HG03103 (cell line): ENCODE data around the gene PLA2G2E.
"Not testable (repeated sequence)": the region's sequence is repeated elsewhere in the genome, so short reads cannot be mapped to it uniquely, and the experiment has no call there.

Experiments used
- ATAC-seq: cut with Tn5 transposase; IDR thresholded peaks from one replicate; pipeline ENCODE4 v1.9.1; 2021; ENCODE audit warnings: low read depth; ENCODE audit not compliant: unreplicated experiment

The PLA2G2E gene

DNA sequence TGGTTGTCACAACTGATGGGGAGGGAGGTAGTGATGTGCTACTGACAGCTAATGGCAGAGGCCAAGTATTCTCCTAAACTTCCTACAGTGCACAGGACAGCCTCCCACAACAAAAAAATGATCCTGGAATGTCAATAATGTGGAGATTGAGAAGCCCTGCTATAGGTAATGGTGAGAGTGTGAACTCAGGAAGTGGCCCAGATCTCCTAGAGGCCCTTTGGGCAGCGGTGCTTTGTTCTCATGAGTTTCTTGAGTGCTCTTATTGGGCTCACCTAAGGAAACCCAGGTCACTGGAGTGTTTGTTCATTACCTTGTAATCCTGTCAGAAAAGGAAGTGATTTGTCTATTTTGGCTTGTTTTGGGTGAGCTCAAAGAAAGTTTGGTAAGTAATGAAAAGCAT, 35.3 kb downstream of the PLA2G2E start:
- ATAC-seq, result no peak

- ATAC-seq, result no peak
Observed at GRCh38 chr1:19885821-19886220, 37.6 kb downstream of the PLA2G2E start.

GRCh38 chr1:19884312-19884711, 39.1 kb downstream of the PLA2G2E start:
- ATAC-seq, result no peak

GRCh38 chr1:19882111-19883071, 41.0 kb downstream of the PLA2G2E start, which contains the start of gene OTUD3:
Gene OTUD3 (plus strand): TSS chr1:19882395. CDS start chr1:19882514, 119 bp downstream.
- ATAC-seq, result peak; percentile 88

- not testable (repeated sequence) for ATAC-seq
Observed at GRCh38 chr1:19880841-19881240, 42.6 kb downstream of the PLA2G2E start.

DNA sequence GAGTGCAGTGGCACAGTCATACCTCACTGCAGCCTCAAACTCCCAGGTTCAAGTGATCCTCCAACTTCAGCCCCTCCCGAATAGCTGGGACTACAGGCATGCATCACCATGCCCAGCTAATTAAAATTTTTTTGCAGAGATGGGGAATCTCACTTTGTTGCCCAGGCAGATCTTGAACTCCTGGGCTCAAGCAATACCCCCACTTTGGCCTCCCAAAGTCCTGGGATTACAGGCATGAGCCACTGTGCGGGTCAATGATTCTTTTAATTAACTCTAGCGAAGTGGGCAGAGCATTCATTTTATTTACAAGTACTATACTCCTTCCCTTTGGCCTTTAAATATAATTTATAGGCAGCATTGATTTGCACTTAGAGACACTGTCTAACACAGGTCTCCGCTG, 43.8 kb downstream of the PLA2G2E start:
- no peak for ATAC-seq

DNA sequence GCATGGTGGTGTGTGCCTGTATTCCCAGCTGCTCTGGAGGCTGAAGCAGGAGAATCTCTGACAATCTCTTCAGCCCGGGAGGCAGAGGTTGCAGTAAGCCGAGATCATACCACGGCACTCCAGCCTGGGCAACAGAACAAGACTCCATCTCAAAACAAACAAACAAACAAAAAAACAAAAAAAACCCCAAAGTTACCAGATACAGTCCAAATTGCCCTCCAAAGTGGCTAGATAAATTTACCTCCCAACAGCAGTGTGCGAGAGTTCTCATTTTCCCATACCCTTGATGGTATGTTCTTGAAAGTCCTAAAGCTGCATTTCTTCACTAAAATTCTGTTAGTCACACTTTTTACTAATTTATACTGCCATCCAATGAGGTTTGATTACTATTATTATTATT, 44.2 kb downstream of the PLA2G2E start:
- no peak for ATAC-seq

- no peak for ATAC-seq
Observed at GRCh38 chr1:19878637-19878985, 44.8 kb downstream of the PLA2G2E start.

- no peak for ATAC-seq
Observed at GRCh38 chr1:19877821-19878636, 45.4 kb downstream of the PLA2G2E start.

DNA sequence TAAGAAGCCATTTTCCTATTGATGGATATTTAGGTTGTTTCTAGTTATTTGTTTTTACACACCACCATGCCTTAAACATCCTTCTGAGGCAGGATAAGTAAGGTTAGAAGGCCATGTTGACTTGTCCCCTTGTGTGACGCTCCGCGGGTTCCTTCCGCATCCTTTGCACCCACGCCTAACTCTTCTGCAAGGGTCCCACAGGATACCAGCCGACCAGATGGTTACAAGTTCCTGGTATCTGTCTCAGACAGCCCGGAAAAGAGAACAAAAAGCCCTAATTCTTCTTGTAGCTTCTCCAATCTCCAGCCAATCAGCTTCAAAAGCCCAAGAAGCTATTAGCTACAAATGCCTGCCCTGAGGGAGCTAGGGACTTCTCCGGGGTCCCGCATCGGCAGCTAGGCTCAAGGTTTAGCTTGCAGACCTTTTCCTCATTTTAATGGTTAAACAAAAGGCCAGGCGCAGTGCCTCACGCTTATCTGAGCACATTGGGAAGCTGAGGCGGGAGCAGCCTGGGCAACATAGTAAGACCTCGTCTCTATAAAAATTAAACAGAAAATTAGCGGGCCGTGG, 46.2 kb downstream of the PLA2G2E start:
- ATAC-seq, result no peak

- no peak for ATAC-seq
Observed at GRCh38 chr1:19872190-19872589, 51.2 kb downstream of the PLA2G2E start.
